HG02623 (cell line): ENCODE results near the gene OSBPL6.

Experiments used
- ATAC-seq: cut with Tn5 transposase; IDR thresholded peaks from one replicate; pipeline ENCODE4 v1.9.1; 2021; ENCODE audit warnings: moderate library complexity; ENCODE audit not compliant: unreplicated experiment

The OSBPL6 gene

GRCh38 chr2:178237488-178238153, 43.3 kb downstream of the OSBPL6 start:
- ATAC-seq = no peak

DNA sequence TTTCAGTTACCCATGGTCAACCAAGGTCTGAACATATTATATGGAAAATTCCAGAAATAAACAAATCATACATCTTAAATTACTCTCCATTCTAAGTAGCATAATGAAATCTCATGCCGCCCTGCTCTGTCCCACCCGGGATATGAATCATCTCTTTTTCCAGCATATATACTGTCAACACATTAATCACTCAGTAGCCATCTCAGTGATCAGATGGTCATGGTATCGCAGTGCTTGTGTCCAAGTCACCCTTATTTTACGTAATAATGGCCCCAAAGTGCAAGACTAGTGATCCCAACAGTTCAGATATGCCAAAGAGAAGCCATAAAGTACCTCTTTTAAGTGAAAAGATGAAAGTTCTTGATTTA, 43.8 kb downstream of the OSBPL6 start:
- ATAC-seq = no peak

- ATAC-seq = no peak
Measured at GRCh38 chr2:178238750-178239149, 44.4 kb downstream of the OSBPL6 start.

DNA sequence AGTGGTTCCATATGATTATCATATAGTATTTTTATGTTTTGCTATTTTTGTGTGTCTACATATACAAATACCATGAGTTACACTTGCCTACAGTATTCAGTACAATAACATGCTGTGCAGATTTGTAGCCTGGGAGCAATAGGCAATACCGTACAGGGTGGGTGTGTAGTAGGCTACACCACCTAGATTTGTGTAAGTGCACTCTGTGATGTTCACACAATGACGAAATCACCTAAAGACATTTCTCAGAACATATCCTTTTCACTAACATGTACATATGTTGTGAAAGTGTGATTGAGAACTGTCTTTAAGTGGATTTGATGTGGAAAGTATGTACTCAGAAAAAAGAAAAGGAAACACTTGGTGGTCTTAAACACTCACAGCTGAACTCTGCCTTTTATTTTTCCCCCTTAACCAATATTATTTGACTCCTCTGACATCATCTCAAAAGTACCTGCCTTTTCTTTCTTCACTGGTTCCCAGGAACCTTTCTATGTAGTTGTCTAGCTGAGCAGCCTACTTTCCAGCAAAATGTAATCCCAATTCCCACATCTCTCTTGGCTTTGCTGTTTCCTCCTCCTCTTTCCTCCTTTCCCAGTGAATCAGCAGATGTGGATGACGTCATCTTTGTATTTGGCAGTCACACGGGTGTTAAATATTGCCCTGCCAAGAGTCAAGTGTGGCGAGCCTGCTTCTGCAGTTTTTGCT, 47.7 kb downstream of the OSBPL6 start:
- no peak for ATAC-seq

- ATAC-seq = no peak
Measured at GRCh38 chr2:178242552-178242883, 48.2 kb downstream of the OSBPL6 start.

GRCh38 chr2:178243961-178244360, 49.6 kb downstream of the OSBPL6 start:
- no peak for ATAC-seq

GRCh38 chr2:178244777-178245176, 50.5 kb downstream of the OSBPL6 start:
- ATAC-seq = no peak

- no peak for ATAC-seq
Measured at GRCh38 chr2:178246696-178247095, 52.4 kb downstream of the OSBPL6 start.

- no peak for ATAC-seq
Measured at GRCh38 chr2:178247250-178247649, 52.9 kb downstream of the OSBPL6 start.

DNA sequence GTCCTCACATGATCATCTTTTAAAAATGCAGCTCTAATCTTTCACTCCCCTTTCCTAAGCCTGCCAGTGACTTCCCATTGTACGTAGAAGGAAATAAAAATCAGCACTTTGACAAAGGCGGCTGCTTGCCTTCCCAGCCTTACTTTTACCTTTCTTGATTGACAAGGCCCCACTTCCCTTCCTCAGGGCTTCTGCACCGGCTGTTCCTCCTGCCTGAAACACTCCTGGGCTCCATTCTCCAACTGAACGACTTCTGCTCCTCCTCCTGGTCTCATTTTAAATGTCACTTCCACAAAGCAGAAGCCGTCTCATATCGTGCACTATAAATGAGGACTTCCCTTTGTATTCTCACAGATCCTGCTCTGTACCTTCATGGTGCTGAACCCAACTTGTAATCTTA, 56.1 kb downstream of the OSBPL6 start:
- no peak for ATAC-seq

DNA sequence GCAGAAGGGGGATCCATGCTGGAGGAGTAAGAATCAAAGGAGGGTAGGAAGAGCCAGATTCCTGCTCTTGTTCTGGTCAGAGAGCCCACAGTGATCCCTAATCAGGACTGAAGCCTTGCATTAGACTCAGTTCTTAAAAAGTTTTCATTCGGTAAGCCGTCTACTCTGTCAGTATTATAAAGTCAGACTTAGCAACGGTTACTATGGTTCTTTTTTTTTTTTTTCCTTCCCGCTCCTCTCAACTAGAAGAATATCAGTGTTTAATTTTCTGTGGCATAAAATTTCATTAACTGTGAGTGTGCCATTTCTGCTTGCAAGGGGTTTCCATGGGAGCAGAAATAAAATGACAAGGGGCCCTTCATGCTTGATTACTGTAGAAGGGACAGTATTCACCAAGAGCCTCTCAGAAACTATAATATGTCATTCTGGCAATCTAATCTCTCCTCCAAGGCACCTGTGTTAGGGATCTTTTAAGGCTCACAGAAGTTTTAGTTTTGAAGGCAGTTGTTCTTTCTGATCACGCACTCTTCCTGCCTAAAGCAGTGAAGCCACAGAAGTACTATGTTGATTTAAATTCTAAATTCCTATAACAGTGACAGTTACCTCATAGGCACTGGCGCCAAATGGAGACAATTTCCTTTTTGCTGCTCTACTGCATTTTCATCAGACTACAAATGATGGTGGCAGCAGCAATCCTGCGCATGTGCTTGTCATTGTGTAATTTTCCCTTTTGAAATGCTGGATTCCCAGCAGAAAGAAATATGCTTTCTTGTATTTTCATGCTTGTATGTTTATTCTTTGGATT, 57.0 kb downstream of the OSBPL6 start:
- no peak for ATAC-seq

- no peak for ATAC-seq
Measured at GRCh38 chr2:178256382-178257042, 62.2 kb downstream of the OSBPL6 start.

- ATAC-seq = no peak
Measured at GRCh38 chr2:178257127-178257526, 62.8 kb downstream of the OSBPL6 start.

DNA sequence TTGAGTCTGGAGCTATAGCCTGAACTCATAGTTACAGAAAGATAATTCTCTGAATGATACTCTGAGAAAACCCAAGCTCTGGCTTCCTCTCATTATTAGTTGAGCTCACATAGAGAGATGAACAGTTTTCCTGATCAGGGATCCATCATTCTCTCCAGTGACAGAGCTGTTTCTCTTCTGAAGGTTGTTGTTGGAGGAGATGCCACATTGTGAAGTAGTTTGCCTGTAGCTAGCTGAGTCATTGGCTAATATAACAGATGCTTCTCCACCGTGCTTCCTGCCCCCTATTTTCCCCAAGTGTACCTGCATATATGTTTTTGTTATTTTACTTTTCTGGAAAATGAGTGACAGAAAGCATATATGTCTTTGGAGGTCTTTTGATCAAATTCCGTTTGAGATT, 64.6 kb downstream of the OSBPL6 start:
- ATAC-seq = no peak

DNA sequence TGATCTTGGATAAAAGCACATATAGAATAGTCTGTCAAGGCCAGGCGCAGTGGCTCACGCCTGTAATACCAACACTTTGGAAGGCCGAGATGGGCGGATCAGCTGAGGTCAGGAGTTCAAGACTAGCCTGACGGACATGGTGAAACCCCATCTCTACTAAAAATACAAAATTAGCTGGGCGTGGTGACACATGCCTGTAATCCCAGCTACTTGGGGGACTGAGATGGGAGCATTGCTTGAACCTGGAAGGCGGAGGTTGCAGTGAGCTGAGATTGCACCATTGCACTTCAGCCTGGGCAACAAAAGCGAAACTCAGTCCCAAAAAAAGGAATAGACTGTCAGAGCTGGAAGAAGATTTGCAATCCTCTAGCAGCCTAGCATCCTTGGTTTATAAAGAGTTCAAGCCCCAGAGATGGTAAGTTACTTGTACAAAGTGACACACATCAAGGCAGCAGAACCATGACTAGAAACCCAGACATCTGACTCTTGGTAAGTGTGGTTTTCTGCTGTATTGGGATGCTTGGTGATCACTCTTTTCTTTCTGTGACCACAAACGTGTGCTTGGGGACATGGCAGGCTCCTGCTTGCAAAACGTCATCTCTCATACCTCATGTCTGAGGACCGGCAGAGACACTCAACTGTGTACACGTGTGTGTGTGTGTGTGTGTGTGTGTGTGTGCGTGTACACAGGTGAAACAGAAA, 69.0 kb downstream of the OSBPL6 start:
- no peak for ATAC-seq

GRCh38 chr2:178264211-178264610, 69.9 kb downstream of the OSBPL6 start:
- ATAC-seq = no peak

GRCh38 chr2:178265851-178266250, 71.5 kb downstream of the OSBPL6 start:
- no peak for ATAC-seq

GRCh38 chr2:178266445-178266844, 72.1 kb downstream of the OSBPL6 start:
- no peak for ATAC-seq

GRCh38 chr2:178267660-178268059, 73.3 kb downstream of the OSBPL6 start:
- no peak for ATAC-seq

- no peak for ATAC-seq
Measured at GRCh38 chr2:178268435-178268834, 74.1 kb downstream of the OSBPL6 start.
